IPS-18c (cell line): ENCODE data around the gene TRIM26.

Source experiments
- H3K4me3 ChIP-seq: 2 replicates; pipeline ENCODE4 v1.7.0; 2013; ENCODE audit warnings: low read depth, mild to moderate bottlenecking, low read length, moderate library complexity; ENCODE audit not compliant: insufficient read depth
- H3K9me3 ChIP-seq: one replicate; pipeline ENCODE4 v1.6.1; 2013; ENCODE audit warnings: mild to moderate bottlenecking, low read length, moderate library complexity; ENCODE audit not compliant: control insufficient read depth, insufficient read depth

The TRIM26 gene

DNA sequence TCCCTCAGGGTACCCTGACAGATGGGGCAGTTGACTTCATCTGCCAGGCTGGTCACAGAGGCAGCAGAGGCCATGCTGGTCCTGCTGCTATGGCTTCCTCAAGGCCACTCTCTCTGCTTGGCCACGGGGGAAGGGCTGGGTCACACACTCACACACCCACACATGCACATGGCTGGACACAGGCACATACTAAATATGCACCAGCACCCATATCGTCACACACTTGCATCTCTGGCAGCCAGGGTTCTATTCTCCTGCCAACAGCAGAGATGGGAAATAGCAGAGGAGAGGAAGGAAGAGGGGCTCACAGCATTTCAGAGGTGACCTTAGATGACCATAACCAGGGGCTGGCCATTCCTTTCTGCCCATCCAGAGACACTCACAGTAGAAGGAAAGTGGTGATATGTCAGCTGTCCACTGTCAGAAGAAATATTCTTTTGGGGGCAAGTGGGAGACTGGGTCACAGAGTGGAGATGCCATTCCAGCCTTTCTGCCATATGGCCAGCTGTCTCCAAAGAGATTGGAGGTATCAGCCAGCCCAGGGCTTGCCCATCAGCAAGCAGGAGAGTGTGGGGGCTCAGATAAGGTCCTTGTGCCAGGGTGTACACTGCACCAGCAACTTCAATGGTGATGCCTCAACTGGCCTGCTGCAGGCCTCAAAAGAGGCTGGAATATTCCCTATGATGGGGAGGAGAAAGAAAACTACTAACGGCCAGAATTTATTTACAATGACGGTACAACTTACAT lies 52.2 kb downstream of the TRIM26 start, which contains the start of gene TRIM10:
TSS of gene TRIM10 (minus strand) at position 427 of the 747 bp plus-strand sequence. CDS start at position 74, 353 bp downstream.
- Histone ChIP-seq H3K9me3 (no peaks in the 10 kb centered on the region), H3K4me3 (no peak within 1 kb of the TSS)

DNA sequence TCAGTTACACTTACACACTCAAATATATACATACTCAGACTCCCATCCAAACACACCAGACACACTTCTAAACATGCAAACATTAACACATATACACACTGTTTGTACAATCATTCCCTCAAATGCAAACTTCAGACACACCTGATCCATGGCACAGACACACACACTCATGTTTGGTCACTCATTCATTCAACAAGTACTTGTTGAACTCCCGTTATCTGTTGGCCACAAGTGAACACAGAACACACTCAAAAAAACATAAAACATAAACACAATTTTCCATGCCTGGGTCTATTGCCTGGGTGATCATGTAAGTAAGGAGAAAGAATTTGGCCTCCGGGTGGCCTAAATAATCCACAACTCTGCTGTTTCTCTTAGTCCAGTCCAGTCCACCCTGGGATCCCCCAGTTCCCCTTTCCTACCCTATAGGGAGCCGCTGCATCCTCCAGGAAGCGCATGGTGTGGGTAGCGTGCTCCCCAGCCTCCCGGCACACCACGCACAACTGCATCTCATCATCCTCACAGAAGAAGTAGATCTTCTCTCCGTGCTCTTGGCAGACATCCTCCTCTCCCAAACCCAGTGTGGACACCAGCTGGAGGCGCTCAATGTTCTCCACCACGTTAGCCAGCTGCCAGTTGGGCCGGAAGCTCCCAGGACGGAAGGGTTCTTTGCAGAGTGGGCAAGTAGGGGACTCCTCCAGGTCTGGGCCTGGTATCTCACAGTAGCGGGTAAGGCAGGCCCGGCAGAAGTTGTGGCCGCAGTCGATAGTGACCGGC lies 53.0 kb downstream of the TRIM26 start:
- no peaks in the 10 kb centered on the region for H3K9me3 ChIP-seq
- H3K4me3 ChIP-seq = no peak overlapping the region

DNA sequence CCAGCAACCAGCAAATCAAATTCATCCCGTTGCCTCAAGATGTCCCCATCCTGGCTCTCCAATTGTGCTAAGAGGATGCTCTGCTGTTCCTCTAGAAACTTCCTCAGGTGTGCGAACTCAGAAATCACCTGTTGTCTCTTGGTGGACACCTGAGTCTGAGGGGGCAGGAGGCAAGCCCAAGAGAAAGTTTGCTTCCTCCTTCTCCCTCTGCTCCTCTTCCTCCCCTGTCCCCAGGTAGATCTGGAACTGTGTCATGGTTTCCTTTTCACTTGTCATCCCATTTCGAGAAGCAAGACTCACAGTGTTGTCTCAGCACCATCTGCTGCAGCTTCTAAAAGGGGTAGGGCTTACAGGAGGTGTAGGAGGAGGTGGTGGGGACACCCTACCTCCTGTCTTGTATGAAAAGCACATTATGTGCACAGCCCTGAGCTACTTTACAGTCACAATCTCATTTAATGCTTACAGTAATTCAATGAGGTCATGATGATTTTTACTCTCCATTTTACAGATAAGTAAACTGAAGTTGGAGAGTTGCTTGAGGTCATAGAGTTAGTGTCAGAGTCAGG lies 54.6 kb downstream of the TRIM26 start:
- no peaks in the 10 kb centered on the region for H3K9me3 ChIP-seq
- H3K4me3 ChIP-seq = no peak overlapping the region

DNA sequence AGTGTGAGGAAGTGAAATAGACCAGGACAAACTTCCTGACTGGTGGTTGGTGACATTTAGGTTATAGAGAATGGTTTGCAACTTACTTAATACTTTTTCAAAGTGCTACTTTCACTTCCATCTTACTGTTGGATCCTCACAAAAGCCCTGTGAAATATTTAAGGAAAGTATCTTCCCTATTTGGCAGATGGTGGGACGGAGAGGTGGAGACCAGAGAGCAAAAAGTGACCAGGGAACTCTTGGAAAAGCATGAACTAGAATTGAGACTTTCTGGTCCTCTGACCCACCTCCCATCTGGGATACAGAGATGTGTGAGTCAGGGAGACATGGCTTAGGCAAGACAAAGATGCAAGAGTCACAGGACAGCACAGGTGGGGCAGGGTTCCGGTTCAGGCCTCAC lies 55.2 kb downstream of the TRIM26 start:
- Histone ChIP-seq H3K9me3 (no peaks in the 10 kb centered on the region), H3K4me3 (no peak overlapping the region)

DNA sequence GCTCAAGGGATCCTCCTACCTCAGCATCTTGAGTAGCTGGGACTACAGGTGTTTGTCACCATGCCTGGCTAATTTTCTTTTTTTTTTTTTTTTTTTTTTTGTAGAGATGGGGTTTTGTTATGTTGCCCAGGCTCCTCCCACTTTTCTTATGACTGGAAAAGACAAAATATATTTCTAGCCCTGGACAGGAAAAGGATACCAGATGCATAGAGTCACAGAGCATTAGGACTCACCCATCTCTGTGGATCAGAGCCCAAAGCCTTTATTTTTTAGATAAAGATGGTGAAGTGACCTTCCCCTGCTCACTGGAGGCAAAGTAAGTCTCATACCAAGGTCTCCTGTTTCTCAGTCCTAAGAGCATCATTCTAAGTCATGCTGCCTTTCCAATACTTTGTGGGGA lies 55.6 kb downstream of the TRIM26 start:
- no peaks in the 10 kb centered on the region for H3K9me3 ChIP-seq
- no peak overlapping the region for H3K4me3 ChIP-seq

DNA sequence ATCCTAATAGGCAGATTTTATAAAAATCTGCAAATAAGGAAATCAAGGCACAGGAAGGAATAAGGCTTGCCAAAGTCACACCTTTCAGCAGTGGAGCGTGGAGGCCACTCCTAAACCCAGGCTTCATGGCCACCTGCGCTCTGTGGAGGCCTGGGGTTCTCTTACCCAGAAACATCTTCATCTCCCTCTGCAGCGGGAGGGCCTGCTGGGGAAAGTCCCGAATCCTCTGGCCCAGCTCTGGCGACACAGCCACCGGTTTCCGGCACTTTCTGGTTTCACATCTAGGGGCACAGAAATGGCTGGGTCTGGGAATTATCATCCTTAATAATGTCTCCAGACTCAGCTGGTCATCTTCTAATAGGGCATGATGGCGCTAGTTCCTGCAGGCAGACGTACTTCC lies 56.4 kb downstream of the TRIM26 start:
- Histone ChIP-seq H3K9me3 (no peaks in the 10 kb centered on the region), H3K4me3 (no peak overlapping the region)

DNA sequence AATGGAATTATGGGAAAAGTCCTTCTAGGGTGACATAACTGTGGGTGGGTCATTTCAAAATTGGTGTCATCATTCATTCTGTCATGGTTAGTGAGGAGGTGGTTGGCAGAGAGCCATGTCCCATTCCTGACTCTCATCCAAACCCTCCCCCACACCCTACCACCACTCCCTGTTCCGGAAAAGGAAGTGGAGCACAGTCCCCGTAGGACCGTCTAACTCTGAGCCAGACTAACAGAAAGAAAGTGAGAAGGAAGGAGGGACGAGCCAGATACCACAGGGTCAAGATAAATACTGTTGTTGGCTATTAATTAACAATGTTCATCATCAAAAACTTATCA lies 57.0 kb downstream of the TRIM26 start:
- no peak overlapping the region for H3K4me3 ChIP-seq
- H3K9me3 ChIP-seq = no peaks in the 10 kb centered on the region

DNA sequence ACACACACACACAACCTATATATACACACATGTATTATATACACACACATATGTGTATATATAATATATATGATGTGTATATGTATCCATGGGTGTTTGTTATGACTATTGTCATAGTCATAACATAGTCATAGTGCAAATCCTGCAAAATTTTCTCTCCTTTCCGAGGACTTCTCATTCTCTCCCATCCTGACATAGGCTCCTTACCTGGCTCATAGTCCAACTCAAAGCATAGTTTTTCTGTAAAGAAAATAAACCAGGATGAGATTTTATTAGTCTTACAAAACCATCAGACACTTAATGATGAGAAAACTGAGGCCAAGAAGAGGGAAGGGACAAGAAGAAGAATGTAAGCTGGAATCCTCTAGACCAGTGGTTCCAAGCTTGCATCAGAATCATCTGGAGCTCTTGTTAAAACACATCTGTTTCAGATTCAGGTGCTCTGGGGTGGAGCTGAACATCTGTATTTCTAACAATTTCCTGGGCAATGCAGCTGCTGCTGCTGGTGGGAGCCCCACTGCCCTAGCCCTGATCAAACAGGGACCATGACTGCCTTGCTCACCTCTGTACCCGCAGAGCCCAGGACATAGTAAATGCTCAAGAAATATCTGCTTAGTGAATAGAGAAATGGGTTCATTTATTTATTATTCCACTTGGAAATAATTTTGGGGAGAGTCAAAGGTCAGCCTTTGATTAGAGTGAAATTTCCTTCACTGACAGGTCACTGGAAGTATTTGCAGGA lies 57.5 kb downstream of the TRIM26 start:
- H3K9me3 ChIP-seq = no peaks in the 10 kb centered on the region
- no peak overlapping the region for H3K4me3 ChIP-seq

DNA sequence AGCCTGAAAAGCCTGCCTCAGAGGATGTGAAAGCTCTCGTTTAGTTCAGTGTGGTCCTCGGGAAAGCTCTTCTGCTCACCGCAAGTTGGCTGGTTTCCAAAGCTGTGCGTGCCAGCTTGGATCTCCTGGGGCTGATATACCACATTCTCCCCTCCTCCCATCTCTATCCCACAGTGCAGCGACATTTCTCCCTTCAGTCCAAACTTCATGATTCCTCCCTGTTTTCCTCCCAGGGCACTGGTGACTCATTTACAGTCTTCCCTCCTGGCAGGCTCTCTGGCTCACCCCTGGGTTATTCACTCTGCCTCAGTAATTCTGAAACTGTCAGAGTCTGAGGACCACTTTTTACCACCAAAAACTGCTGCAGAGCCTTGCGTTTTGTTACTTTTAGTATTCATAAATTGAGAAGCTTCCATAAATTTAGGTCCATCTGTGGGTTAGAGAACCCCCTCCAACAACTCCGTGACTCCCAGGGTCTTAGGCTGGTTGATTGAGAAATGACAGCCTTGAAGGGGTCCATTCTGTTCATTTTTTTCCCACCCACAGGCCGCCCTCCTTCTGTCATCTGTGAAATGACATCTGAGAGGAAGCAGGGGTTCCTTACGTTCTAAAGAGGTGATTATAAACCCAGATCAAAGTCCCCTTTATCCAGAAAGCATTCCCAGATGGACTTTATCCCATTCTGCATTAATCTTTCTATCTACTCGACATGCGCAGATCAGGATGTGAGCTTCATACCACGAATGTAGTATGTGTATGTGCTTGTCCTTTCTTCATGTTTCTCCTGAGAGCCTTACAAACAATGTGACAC lies 58.3 kb downstream of the TRIM26 start:
- no peak overlapping the region for H3K4me3 ChIP-seq
- no peaks in the 10 kb centered on the region for H3K9me3 ChIP-seq

DNA sequence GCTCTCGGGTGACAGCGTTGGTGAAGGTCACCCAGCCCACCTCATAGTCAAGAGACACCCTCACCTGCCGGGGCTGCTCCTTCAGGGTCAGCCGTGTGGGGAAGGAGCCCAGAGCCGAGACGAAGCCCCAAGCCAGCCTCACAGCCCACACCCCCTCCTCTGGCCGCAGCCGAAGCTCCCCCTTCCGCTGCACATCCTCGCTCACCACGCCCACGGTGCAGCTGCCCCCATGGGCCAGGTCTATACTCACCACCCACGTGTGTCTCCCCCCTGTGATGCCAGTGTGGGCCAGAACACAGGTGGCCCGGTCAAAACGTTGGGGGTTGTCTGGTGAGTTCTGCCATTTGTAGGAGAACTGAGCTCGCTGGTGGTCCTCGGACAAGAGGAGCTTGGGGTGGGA lies 59.1 kb downstream of the TRIM26 start:
- Histone ChIP-seq H3K4me3 (no peak overlapping the region), H3K9me3 (no peaks in the 10 kb centered on the region)

DNA sequence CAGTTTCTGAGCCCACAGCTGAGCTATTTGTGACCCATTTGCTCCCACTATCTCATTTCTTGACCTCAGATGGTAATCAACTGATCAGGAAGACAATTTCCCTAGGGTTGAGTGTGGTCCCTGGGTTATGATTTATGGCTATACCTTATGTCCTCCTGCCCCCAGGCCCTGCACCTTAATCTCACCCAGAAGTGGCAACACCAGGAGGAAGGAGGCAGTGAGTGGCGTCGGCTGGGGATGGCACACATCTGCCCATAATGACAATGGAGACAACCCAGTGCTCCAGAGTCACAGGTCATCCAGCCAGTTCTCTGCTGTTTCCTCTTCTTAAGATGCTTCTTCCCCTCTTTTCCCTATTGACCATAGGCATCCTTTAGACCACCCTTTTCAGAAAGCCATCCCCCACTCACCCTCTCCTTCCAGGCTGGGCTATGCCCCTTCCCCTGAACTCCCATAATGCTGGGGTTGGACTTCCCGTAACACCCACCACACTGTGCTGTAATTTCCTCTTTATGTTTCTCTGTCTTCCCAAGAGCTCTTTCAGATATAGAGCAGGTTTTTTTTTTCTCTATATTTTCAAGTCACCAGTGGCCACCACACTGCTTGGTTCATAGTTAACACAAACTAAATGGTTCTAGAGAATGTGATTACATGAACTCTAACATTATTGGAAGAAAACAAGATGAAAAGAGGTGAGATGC lies 60.1 kb downstream of the TRIM26 start:
- H3K4me3 ChIP-seq = no peak overlapping the region
- H3K9me3 ChIP-seq = no peaks in the 10 kb centered on the region

DNA sequence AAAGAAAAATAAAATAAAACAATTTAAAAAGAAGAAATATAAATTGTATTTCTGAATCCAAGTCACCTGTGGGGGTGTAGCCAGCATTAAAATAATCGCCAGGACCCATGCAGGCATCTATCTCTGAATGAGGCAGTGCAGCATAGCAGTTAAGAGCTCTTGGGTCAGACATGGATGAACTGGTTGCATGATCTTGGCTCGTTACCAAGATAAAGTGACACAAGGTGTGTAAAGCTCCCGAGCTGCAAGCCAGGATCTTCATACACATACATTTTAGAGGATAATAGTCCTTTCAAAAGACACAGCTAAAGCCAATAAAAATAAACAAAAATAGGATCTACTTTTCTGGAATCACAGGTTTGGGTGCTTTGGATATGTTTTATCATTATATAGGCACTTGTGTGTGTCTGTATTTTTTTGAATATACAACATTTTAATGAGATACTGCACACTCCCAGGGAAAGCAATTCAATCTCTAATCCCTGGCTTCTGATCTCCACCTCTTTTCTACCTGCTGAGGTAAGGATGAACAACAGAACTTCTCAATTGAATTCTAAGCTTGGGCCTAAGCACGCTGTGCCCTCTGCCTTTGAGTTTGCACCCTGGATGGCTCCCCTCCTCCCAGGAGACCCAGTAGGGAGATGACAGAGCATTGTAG lies 61.1 kb downstream of the TRIM26 start:
- no peaks in the 10 kb centered on the region for H3K9me3 ChIP-seq
- no peak overlapping the region for H3K4me3 ChIP-seq

DNA sequence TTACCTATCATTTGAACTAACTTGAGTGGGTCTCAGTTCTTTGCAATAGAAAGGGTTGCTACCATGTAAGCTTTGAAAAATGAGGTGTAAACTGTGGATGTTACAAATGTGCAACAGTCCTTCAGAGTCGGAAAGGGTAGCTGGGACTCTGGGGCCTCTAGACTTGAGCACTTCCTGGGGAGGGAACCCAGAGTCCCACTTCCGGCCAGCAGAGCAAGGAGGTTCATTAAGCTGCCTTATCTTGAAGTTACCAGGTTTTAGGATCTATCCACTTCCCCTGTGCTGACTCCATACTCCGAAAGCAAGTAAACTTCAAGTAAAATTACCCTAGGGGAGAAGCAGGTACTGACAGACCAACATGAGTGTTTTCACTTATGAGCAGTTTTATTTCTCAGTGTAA lies 61.6 kb downstream of the TRIM26 start:
- H3K4me3 ChIP-seq = no peak overlapping the region
- no peaks in the 10 kb centered on the region for H3K9me3 ChIP-seq

DNA sequence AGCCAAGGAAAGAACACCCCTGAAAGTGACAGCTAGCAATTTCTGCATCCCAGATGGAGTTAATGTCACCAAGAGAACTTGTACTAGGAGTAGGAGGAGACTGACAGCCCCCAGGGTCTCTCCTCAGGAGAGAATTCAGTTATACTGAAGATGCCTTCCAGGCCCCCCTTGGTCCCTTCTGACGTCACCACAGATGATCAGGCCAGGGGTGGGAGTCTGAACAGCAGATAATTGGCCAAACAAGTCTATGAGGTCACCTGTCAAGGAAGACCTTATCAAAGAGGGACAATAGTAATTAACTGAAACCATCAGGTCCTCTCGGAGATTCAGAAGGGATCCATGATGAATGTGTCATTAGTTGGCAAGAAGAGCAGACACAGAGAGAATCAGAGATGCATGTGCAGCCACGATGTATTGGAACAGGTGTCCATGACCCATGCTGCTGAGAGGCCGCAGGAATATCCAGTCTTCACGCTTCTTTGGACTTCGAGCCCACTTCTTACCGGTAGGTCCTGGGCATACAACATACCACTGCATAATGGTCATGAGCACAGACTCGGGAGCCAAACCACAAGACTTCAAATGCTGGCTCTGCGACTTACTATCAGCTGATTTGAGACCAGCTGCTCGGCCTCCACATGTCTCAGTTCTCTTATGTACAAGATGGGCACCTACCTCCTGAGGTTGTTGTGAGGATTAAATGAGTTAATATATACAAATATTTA lies 62.4 kb downstream of the TRIM26 start:
- no peak overlapping the region for H3K4me3 ChIP-seq
- no peaks in the 10 kb centered on the region for H3K9me3 ChIP-seq

DNA sequence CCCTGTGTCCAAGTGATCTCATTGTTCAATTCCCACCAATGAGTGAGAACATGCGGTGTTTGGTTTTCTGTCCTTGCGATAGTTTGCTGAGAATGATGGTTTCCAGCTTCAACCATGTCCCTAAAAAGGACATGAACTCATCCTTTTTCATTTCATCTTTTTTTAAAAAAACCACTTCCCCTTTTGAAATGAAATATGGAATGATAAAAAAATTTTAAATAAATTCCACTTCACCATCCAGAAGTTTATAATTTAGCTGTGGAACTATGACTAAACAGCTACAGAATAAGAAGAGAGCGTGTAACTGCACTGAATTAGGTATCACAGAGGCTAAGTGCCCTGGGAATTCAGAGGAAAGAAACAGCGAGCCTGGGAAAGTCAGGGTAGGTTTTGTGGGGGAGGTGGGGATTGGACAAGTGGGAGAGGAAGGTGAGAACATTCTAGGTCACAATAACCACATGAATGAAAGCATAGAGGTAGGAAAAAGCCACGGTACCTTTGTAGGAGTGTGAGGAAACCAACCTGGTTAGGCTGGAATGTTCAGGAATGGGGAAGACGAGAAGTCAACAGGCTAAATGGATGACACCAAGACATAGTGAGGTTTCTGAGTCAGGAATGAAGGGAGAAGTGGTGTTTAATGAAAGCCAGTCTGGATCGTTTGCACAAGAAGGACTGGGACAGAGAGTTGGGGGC lies 63.2 kb downstream of the TRIM26 start:
- no peaks in the 10 kb centered on the region for H3K9me3 ChIP-seq

More for the DNA sequence above, 63.2 kb downstream of the TRIM26 start:
- H3K4me3 ChIP-seq = no peak overlapping the region
